Type B pancreatic cell (in vitro differentiated cells): ENCODE measurements around the gene PPP1R7. TPM values are rescaled to one million over a fixed set of nuclear protein-coding genes. Genes with fewer than 3 reads are reported as not detected.

ENCODE experiments used
- DNase-seq: peaks from one replicate; pipeline ENCODE4 v3.0.0; 2021; ENCODE audit warnings: mixed read lengths; ENCODE audit not compliant: unreplicated experiment; ENCODE audit errors: extremely low spot score
- H3K27ac Mint-ChIP-seq: 2 replicates; pipeline ENCODE4 v1.8.0; 2021; ENCODE audit warnings: mild to moderate bottlenecking, mixed read lengths
- H3K27me3 Mint-ChIP-seq: 2 replicates; pipeline ENCODE4 v1.8.0; 2021; ENCODE audit warnings: mixed read lengths
- H3K36me3 Mint-ChIP-seq: 2 replicates; pipeline ENCODE4 v1.8.0; 2021; ENCODE audit warnings: mixed read lengths
- H3K4me1 Mint-ChIP-seq: one replicate; pipeline ENCODE4 v1.8.0; 2021; ENCODE audit warnings: mixed read lengths; ENCODE audit not compliant: unreplicated experiment
- H3K4me3 Mint-ChIP-seq: 2 replicates; pipeline ENCODE4 v1.8.0; 2021; ENCODE audit warnings: mild to moderate bottlenecking, mixed read lengths
- H3K9me3 Mint-ChIP-seq: 2 replicates; pipeline ENCODE4 v1.8.0; 2021; ENCODE audit warnings: mixed read lengths
- CTCF ChIP-seq: fragments of 200-600 bp; sonication (generic); conservative IDR thresholded peaks from 2 replicates; pipeline ENCODE4 v1.5.0; 2021; ENCODE audit warnings: antibody characterized with exemption, mild to moderate bottlenecking
- total RNA-seq: library from RNA; stranded (reverse); gene quantifications from 2 replicates; pipeline ENCODE4 v1.2.1, GENCODE V29; 2021; ENCODE audit warnings: low replicate concordance

Gene PPP1R7
- total RNA-seq, 1 donor from 2014 or later: 50.7 TPM

DNA sequence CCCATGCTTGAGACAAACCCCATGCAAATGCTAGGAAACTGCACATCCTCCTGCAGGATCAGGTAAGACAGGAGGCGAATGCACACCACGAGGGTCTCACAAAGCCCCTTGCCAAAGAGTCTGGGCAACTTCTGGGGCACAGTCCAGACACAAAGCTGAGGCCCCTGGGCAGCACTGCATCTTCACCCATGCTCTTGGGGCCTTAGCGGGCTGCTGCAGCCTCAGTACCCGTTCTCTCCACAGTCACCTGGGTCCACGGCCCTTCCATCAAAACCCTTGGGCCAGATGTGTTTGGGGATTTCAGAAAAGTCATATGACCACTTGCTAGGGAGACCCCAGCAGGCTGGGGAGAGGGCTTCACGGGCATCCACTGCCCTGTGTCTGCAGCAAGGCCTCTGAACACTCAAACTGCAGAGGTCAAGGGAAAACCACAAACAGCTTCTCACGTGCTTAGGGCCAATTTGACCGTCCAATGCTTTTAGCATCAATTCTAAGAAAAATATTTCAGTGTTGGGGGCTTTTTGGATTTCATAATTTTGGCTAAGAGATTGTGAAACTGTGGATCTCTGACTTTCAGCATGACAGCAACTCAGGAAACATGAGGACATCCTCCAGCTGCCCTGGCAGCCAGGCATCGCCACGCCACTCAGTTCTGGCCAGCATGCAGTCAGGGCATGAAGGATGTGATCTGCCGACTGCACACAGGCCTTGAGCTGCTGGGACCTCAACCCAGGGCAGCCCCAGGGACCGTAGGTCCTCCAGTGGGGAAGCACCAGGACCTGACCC is 21.0 kb upstream of the PPP1R7 start:
- Mint-ChIP-seq H3K4me1 (no peaks in the 10 kb centered on the region), H3K36me3 (peaks cover 8% of the 10 kb centered on the region), H3K27ac (no peak overlapping the region), H3K4me3 (no peak overlapping the region), H3K27me3 (no peaks in the 10 kb centered on the region), H3K9me3 (no peaks in the 10 kb centered on the region)
- DNase-seq: no peak
- no peak for TF ChIP-seq CTCF

DNA sequence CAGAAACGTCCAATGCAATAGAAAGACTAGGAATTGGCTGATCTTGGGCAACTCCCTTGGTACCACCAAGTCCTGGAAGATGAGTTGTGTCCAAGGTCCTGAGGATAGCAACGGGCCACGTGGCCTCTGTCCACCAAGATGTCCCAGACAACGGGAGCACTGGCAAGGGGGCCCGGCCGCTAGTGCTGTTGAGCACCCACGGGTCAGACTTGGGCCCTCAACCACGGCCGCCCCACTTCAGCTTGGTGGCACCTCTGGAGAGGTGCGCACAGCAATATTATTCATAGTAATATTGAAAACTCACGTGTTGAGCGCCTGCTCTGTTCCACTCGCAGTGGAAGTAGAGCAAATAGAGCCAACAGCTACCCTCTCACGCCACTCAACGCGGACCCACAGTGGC is 20.0 kb upstream of the PPP1R7 start:
- no peak for TF ChIP-seq CTCF
- Mint-ChIP-seq H3K4me1 (no peaks in the 10 kb centered on the region), H3K36me3 (peaks cover 8% of the 10 kb centered on the region), H3K27me3 (no peaks in the 10 kb centered on the region), H3K9me3 (no peaks in the 10 kb centered on the region), H3K4me3 (no peak overlapping the region), H3K27ac (no peak overlapping the region)
- DNase-seq: no peak

DNA sequence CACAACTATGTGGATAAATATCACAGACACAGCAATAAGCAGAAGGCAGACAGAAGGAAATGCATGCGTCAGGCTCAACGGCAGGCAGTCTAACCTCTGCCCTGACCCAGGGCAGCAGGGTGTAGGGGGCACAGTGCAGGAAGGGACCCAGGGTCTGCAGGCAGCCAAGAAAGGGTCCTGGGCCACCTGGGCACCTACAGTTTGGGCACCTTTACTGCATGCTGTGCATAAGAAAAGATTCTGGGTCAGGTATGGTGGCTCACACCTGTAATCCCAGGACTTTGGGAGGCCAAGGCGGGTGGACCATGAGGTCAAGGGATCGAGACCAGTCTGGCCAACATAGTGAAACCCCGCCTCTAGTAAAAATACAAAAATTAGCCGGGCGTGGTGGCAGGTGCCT is 18.7 kb upstream of the PPP1R7 start:
- H3K4me3 Mint-ChIP-seq: no peak overlapping the region
- no peak for TF ChIP-seq CTCF
- no peak overlapping the region for H3K27ac Mint-ChIP-seq
- H3K9me3 Mint-ChIP-seq: no peaks in the 10 kb centered on the region
- H3K4me1 Mint-ChIP-seq: no peaks in the 10 kb centered on the region
- peaks cover 8% of the 10 kb centered on the region for H3K36me3 Mint-ChIP-seq
- no peaks in the 10 kb centered on the region for H3K27me3 Mint-ChIP-seq
- DNase-seq: no peak

- Mint-ChIP-seq H3K27me3 (no peaks in the 10 kb centered on the region), H3K9me3 (no peaks in the 10 kb centered on the region), H3K4me1 (no peaks in the 10 kb centered on the region), H3K36me3 (peaks cover 8% of the 10 kb centered on the region), H3K27ac (no peak overlapping the region), H3K4me3 (no peak overlapping the region)
- no peak for TF ChIP-seq CTCF
- no peak for DNase-seq
Measured at GRCh38 chr2:241132538-241133435, 17.5 kb upstream of the PPP1R7 start.

- no peak for TF ChIP-seq CTCF
- Mint-ChIP-seq H3K27ac (no peak overlapping the region), H3K4me3 (no peak overlapping the region), H3K27me3 (no peaks in the 10 kb centered on the region), H3K36me3 (peaks cover 8% of the 10 kb centered on the region), H3K9me3 (no peaks in the 10 kb centered on the region), H3K4me1 (no peaks in the 10 kb centered on the region)
- DNase-seq: no peak
Measured at GRCh38 chr2:241133436-241133820, 16.8 kb upstream of the PPP1R7 start.
